Skeletal muscle tissue (tissue), 4 donors: ENCODE data around the gene FAM3A. TPM values are rescaled to one million over a fixed set of nuclear protein-coding genes. Genes with fewer than 3 reads are reported as not detected.
A peak's percentile ranks its signal among the peaks of the same experiment; 100 is the strongest.
"Not testable (repeated sequence)": the region's sequence is repeated elsewhere in the genome, so short reads cannot be mapped to it uniquely, and the experiment has no call there.

Source experiments
- H3K27ac ChIP-seq: one replicate; pipeline ENCODE4 v1.7.0; 2013; ENCODE audit warnings: mild to moderate bottlenecking, low read depth, low read length, inconsistent platforms
- H3K27me3 ChIP-seq, 3 donors: one replicate each; pipeline ENCODE4 v1.7.0; 2013; ENCODE audit warnings: low read length in 3 of 3; ENCODE audit not compliant: control insufficient read depth in 3 of 3, insufficient read depth in 3 of 3
- H3K36me3 ChIP-seq, 3 donors: one replicate each; pipeline ENCODE4 v1.7.0; 2013; ENCODE audit warnings: low read length in 3 of 3; ENCODE audit not compliant: control insufficient read depth in 3 of 3, insufficient read depth in 3 of 3
- H3K4me1 ChIP-seq, 3 donors: one replicate each; pipeline ENCODE4 v1.7.0; 2013; ENCODE audit warnings: low read length in 3 of 3, mild to moderate bottlenecking in 3 of 3; ENCODE audit not compliant: control insufficient read depth in 3 of 3, insufficient read depth in 3 of 3
- H3K4me3 ChIP-seq, 3 donors: one replicate each; pipeline ENCODE4 v1.7.0; 2013; ENCODE audit warnings: low read length in 3 of 3
- H3K9ac ChIP-seq, 3 donors: one replicate each; pipeline ENCODE4 v1.7.0; 2013; ENCODE audit warnings: low read length in 3 of 3, mild to moderate bottlenecking in 3 of 3, moderate library complexity in 2 of 3, low read depth in 1 of 3
- H3K9me3 ChIP-seq, 3 donors: one replicate each; pipeline ENCODE4 v1.7.0; 2013; ENCODE audit warnings: low read length in 3 of 3; ENCODE audit not compliant: control insufficient read depth in 3 of 3
- total RNA-seq: library from RNA; depleted of rRNA; stranded (reverse); fragments of >200 nt; gene quantifications from one replicate; pipeline ENCODE4 v1.2.3, GENCODE V29; 2014
- donor health status: Osteomylitis.

The FAM3A gene
- total RNA-seq, 1 donor from 2014 or later = 15.7 TPM

- no peaks in the 10 kb centered on the region for H3K4me1 ChIP-seq
- H3K4me3 ChIP-seq = no peak overlapping the region
- H3K27me3 ChIP-seq = peaks cover 0 to 4% (median 0%) of the 10 kb centered on the region in 3 donors
- H3K27ac ChIP-seq = no peak overlapping the region
- H3K9me3 ChIP-seq = no peaks in the 10 kb centered on the region
- peaks cover 12 to 19% (median 19%) of the 10 kb centered on the region in 3 donors for H3K36me3 ChIP-seq
- H3K9ac ChIP-seq = no peak overlapping the region
Observed at GRCh38 chrX:154505734-154506133, 10.3 kb downstream of the FAM3A start.

- H3K36me3 ChIP-seq = peaks cover 8 to 11% (median 10%) of the 10 kb centered on the region in 3 donors
- no peak overlapping the region for H3K4me3 ChIP-seq
- H3K4me1 ChIP-seq = no peaks in the 10 kb centered on the region
- H3K27ac ChIP-seq = no peak overlapping the region
- H3K27me3 ChIP-seq = peaks cover 0 to 4% (median 0%) of the 10 kb centered on the region in 3 donors
- H3K9me3 ChIP-seq = no peaks in the 10 kb centered on the region
- no peak overlapping the region for H3K9ac ChIP-seq
Observed at GRCh38 chrX:154502989-154503388, 13.0 kb downstream of the FAM3A start.

GRCh38 chrX:154502098-154502497, 13.9 kb downstream of the FAM3A start:
- Histone ChIP-seq H3K36me3 (peaks cover 8 to 10% (median 9%) of the 10 kb centered on the region in 3 donors), H3K4me3 (no peak overlapping the region), H3K9ac (no peak overlapping the region), H3K27ac (no peak overlapping the region), H3K4me1 (no peaks in the 10 kb centered on the region), H3K27me3 (peaks cover 0 to 4% (median 0%) of the 10 kb centered on the region in 3 donors), H3K9me3 (no peaks in the 10 kb centered on the region)

- not testable (repeated sequence) for H3K36me3 ChIP-seq, H3K27ac ChIP-seq, H3K4me3 ChIP-seq, H3K4me1 ChIP-seq, H3K9me3 ChIP-seq, H3K9ac ChIP-seq, H3K27me3 ChIP-seq
Observed at GRCh38 chrX:154501423-154501822, 14.6 kb downstream of the FAM3A start.

GRCh38 chrX:154496591-154497137, 19.4 kb downstream of the FAM3A start:
- not testable (repeated sequence) for H3K4me1 ChIP-seq, H3K9ac ChIP-seq, H3K27ac ChIP-seq, H3K27me3 ChIP-seq, H3K9me3 ChIP-seq, H3K36me3 ChIP-seq, H3K4me3 ChIP-seq

- Histone ChIP-seq H3K27ac (no peak overlapping the region), H3K4me1 (peaks cover 0 to 2% (median 0%) of the 10 kb centered on the region in 3 donors), H3K27me3 (no peaks in the 10 kb centered on the region), H3K4me3 (no peak overlapping the region), H3K9ac (no peak overlapping the region), H3K36me3 (no peaks in the 10 kb centered on the region), H3K9me3 (no peaks in the 10 kb centered on the region)
Observed at GRCh38 chrX:154495472-154495922, 20.5 kb downstream of the FAM3A start.

- Histone ChIP-seq H3K27ac (no peak overlapping the region), H3K9ac (no peak overlapping the region), H3K27me3 (no peaks in the 10 kb centered on the region), H3K36me3 (no peaks in the 10 kb centered on the region), H3K4me3 (no peak overlapping the region), H3K9me3 (no peaks in the 10 kb centered on the region), H3K4me1 (peaks cover under 1 to 5% (median 4%) of the 10 kb centered on the region in 3 donors)
Observed at GRCh38 chrX:154494715-154495114, 21.3 kb downstream of the FAM3A start.

- Histone ChIP-seq H3K27me3 (no peaks in the 10 kb centered on the region), H3K9ac (peak within 1 kb of the TSS; percentile 81 to 88 (median 82)), H3K36me3 (peaks cover 0 to 5% (median 4%) of the 10 kb centered on the region in 3 donors), H3K9me3 (no peaks in the 10 kb centered on the region), H3K4me3 (peak within 1 kb of the TSS; percentile 70 to 81 (median 79)), H3K27ac (peak within 1 kb of the TSS; percentile 92), H3K4me1 (peaks cover 7 to 22% (median 16%) of the 10 kb centered on the region in 3 donors)
Observed at GRCh38 chrX:154490414-154491083, 25.5 kb downstream of the FAM3A start, which contains the start of gene SLC10A3. TSS of gene SLC10A3 (minus strand) at chrX:154490629. CDS start at chrX:154488940, 1,689 bp downstream.

GRCh38 chrX:154490021-154490413, 26.0 kb downstream of the FAM3A start:
- H3K9me3 ChIP-seq = no peaks in the 10 kb centered on the region
- peak overlapping the region; percentile 92 for H3K27ac ChIP-seq
- peaks cover 3 to 5% (median 4%) of the 10 kb centered on the region in 3 donors for H3K36me3 ChIP-seq
- peaks cover 13 to 27% (median 22%) of the 10 kb centered on the region in 3 donors for H3K4me1 ChIP-seq
- H3K4me3 ChIP-seq = peak overlapping the region; percentile 70 to 73 (median 73)
- H3K27me3 ChIP-seq = no peaks in the 10 kb centered on the region
- peak overlapping the region; percentile 80 to 88 (median 82) for H3K9ac ChIP-seq

- Histone ChIP-seq H3K27me3 (no peaks in the 10 kb centered on the region), H3K36me3 (peaks cover 8 to 10% (median 8%) of the 10 kb centered on the region in 3 donors), H3K4me1 (peaks cover 17 to 35% (median 30%) of the 10 kb centered on the region in 3 donors), H3K9ac (peak overlapping the region; percentile 80 to 88 (median 82)), H3K9me3 (no peaks in the 10 kb centered on the region), H3K4me3 (peak overlapping the region; percentile 70 to 73 (median 73)), H3K27ac (peak overlapping the region; percentile 92)
Observed at GRCh38 chrX:154489182-154489581, 26.9 kb downstream of the FAM3A start.
